NCI-H446 treated with DMSO at 0.1 percent for 48 hours (cell line): ENCODE measurements around the gene IGFN1.
"Not testable (repeated sequence)": the region's sequence is repeated elsewhere in the genome, so short reads cannot be mapped to it uniquely, and the experiment has no call there.

ENCODE experiments used
- DNase-seq: peaks from one replicate; lab custom pipeline; 2025; lab: John Stamatoyannopoulos, UW

Gene IGFN1

DNA sequence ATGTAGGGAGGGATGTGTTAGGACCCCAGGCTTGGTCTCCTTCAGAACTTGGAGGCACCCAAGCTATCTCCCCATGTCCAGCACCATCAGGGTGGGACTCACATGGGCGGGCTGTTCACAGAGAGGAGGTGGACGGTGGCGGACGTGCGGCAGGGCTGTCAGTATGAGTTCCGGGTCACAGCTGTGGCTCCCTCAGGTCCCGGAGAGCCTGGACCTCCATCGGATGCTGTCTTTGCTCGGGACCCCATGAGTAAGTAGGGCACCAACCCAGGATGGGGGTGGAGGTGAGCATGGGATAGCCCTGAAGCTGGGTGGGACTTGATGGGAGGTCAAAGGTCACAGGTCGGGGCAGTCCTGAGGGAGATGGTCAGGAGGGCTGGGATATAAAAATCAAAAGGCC, 27.8 kb downstream of the IGFN1 start:
- no peak for DNase-seq

DNA sequence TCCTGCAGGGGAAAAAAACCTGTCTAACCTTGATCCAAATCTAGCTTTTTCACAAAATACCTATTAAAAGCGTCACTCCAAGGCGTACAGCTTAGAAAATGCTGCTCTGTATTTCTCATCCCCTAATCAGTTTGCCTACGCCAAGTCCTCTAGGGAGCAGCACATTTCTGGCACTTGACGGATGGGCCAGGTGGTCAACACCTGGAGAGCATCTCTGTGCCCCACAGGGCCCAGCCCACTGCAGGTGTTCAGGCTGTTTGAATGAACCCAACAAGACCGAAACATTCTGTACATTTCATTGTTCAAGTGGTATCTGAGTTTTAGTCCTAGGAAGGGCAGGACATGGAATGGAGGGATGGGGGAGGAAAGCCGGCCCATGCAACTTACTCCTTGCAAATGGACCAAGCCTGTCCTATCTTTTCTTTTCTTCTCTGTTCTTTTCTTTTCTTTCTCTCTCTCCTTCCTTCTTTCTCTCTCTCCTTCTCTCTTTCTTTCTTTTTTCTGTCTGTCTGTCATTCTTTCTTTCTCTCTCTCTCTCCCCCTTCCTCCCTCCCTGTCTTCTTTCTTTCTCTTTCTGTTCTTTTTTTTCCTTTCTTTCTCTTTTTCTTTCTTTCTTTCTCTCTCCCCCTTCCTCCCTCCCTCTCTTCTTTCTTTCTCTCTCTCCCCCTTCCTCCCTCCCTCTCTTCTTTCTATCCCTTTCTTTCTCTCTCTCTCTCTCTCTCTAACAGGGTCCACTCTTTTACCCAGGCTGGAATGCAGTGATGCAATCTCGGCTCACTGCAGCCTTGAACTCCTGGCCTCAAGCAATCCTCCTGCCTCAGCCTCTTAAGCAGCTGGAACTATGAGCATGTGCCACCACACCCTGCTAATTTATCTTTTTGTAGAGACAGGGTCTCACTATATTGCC, 29.1 kb downstream of the IGFN1 start:
- DNase-seq, result no peak

DNA sequence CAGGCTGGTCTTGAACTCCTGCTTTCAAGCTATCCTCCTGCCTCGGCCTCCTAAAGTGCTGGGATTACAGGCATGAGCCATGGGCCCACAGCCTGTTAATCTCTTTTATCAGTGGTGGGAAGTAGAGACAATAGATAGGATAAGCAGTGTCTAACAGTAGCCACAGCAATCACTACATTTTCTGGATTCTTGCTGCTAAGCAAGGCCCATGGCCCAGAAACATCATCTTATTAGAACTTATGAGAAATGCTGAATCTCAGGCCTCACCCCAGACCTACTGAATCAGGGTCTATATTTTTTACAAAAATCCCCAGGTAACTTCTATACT, 29.7 kb downstream of the IGFN1 start:
- no peak for DNase-seq

DNA sequence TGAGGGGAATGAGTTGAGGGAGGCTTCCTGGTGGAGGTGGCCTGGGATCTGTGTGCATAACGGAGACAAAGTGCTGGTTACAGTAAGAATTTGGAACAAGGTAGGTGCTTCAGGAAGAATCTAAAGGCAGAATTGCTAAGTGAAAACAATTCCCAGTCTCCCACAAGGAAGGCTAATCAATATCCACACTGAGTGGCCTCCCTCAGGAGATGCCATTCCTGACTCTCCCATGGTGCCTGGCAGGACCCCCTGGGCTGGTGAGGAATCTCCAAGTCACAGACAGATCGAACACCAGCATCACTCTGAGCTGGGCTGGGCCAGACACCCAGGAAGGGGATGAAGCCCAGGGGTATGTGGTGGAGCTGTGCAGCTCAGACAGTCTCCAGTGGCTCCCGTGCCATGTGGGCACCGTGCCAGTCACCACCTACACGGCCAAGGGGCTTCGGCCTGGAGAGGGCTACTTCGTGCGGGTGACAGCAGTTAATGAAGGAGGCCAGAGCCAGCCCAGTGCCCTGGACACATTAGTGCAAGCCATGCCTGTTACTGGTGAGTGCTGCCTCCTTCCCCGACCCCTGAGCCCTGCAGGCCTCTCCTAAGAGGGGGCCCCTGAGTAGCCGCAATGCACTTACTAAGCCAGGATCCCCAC, 30.7 kb downstream of the IGFN1 start:
- DNase-seq, result no peak

DNA sequence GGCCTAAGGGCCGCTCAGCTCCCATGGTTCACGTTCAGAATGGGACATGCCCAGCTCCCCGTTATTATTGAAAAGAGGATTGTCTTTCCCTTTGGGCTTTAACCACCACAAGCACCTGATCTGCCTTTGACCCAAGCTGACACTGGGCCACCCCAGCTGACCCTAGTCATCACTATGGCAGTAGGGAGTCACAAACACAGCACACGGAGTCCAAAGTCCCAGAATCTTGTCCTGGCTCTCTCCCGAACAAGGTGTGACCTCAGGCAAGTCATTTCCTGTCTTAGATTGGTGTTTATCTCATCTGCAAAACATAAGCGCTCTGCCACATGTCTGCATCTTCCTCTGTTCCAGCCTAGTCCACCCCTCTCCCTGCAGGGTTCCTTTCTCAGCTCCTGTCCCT, 31.5 kb downstream of the IGFN1 start:
- no peak for DNase-seq

DNA sequence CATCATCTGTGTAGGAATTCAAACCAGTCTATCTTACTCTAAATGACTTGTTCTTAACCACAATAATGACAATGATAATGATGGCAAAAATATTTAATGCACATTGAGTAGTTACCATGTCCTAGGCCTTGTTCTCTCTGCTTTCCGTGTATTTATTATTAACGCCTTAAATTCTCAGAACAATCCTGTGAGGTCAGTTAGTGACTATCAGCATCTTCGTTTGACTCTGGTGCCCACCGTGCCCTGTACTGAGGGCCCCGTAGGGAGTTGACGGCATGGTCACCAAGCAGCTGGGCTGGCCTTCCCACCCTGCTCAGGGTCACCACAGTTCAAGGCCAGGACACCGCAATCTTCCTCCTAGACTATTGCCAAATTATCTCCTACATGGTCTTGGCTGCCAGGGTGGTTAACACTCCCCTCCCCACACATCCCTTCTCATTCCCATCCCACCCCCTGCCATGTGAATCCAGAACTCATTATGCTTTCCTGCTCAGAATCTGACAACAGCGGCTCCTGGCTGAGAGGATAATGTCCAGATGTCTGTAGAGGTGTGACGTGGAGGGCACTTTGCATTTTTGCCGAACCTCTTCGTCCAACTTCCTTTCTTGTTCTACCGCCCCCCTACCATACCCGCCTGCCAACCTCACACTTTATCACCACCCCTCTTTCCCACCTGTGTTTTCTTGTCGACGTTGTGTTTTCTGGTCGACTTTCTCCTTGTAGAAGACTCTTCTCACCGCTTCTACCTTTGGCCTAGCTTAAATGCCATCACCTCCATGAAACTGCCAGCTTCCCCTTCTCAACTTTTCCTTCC, 33.4 kb downstream of the IGFN1 start:
- DNase-seq, result no peak

DNA sequence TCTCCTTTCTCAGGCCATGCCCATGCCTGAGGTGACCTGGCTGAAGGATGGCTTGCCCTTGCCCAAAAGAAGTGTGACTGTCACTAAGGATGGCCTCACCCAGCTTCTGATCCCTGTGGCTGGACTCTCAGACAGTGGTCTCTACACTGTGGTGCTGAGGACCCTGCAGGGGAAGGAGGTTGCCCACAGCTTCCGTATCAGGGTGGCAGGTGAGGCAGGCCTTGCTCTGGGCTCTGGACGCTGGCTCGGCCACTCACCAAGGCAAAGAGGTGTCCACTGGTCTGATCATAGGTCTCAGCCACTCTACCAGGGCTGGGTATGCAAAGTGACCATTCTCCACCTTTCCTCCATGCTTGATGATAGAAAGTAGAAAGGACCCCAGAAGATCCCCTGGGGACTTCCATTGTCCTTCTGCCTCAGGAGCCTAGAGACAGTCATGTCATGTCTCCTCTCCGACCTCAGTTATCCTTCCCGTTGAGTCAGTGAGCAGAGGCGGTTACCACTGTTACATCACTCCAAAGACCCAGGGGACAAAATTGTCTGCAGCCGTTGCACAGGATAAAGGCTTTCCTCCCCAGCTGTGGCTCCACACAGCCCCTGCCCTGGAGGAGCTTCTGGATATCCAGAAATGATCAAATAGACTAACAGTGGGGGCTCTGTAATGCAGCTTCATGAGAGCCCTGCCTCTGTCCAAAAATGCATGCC, 34.2 kb downstream of the IGFN1 start:
- DNase-seq, result no peak

DNA sequence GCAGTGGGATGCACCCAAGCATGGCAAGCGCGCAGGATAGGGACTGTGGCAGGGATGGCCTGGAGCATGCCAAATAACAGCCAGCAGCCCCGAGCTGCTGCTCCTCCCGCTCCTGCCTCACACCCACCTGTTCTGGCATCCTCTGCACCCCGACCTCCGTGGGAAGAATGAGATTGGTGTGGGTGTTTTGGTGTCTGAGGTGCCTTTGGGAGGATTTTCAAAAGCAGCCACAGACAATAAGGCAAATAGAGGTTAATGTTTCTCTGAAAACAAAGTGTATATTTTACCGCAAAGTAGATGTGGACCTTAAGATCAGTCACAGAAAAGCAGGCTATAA, 35.5 kb downstream of the IGFN1 start:
- no peak for DNase-seq

DNA sequence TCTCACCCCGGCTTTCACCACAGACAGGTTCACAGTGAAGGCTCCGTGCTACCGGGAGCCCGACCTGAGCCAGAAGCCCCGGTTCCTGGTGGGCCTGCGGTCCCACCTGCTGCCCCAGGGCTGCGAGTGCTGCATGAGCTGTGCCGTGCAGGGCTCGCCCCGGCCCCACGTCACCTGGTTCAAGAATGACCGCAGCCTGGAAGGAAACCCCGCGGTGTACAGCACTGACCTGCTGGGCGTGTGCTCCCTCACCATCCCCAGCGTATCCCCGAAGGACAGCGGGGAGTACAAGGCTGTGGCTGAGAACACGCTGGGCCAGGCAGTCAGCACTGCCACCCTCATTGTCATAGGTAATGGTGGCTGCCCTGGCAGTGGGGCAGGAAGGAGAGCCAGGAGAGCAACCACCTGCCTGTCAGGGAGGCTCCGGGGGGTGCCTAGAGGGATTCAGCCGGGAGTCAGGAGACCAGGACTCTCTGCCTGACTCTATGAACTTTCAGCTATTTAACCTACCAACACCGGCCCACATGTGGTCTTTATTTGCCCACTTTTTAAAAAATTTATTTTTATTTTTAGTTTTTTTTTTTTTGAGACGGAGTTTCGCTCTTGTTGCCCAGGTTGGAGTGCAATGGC, 36.4 kb downstream of the IGFN1 start:
- no peak for DNase-seq

DNA sequence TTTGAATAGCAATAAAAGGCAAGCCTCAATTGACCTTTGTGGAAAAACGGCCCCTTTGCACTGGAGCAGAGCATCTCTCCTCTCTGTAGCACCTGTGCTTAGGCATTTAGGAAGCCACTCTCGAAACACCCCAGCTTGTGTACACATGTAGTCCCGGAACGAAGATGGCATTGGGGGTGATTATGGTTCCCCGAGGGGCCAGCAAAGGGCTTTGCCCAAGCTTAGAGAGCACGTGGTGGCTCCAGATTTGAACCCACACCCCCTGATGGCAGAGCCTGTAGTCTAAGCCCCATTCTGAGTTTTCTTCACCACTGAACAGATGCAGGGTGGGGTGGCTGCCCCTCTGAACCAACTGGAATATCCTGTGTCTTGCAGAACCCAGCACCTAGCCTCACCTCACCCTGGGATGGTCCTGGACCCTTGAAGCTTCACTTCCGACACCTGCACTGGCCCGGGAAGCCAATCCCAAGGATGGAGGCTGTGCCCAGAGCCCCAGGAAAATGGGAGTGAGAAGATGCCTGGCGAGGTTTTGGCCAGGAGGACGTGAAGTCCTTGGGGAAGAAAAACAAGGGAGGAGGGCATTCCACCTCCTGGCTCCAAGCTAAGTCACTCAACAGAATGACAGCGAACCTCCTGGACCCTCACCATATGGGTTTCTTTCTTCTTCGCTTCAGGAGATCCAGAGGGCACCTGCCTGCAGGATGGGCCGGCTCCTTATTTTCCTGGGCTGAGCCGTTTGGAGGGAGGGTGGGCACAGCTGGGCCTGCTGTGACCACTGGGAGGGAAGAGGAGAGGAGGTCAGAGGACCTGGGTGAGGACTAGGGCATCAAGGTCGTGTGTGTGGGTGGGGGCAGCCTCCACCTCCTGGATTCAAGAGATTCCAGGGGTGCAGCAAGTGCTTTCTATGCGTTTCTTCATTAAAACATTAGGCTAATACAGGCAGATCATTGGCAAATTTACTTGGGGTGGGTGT, 37.7 kb downstream of the IGFN1 start:
- no peak for DNase-seq

DNA sequence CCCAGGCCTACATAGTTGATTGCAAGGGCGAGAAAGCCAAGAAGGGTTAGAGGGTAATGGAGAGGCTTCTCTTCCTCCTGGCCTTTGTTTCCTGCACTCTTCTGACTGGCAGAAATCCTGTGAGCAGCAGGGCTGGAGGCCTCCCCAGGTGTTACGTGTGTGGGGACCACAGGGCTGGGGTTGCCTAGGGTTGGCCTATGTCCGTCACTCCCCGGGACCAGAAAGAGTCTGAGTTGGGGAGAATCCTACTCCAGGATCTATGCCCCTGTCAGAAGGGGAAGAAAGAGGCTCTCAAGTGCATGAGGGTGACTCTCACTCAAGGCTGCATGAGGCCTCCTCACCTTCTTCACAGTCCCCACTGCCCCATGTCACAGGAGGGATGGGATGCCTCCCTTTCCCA, 38.5 kb downstream of the IGFN1 start:
- no peak for DNase-seq

DNA sequence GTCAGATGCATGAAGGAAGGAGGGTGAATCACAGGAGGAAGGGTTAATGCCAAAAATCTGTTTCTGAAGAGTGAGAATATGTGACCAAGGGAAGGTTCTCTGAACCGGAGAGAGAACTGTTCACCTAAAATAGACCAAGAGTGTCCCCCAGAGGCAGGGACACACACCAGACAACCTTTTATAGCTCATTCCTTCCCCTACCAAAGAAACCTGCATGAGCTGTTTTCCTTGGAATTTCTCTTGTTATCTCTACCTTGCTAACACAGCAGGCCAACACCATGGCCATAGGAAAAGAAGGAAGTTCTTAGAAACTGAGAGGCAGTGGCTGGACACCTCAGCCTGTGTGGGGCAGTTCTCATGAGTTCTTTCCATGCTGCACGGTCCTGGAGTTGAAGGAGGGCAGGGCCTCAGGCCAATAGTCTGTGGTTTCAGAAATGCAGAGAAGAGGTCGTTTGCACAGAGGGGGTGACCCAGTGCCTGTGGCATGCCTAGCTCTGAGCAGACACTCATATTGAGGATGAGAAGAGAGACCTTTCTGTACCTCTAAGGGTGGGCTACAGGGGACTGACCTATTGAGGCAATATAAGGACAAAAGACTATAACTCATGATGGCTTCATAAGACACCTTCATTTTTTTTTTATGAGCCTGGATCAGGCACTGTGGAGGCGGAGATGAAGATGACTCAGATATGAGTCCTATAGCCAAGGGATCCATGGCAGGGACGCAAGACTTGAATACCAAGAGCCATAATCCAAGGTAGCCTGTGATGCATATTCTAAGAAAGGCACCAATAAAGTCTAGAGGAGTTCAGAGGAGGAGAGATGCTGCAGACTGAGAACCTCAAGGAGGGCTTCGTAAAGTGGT, 39.4 kb downstream of the IGFN1 start:
- DNase-seq, result no peak

DNA sequence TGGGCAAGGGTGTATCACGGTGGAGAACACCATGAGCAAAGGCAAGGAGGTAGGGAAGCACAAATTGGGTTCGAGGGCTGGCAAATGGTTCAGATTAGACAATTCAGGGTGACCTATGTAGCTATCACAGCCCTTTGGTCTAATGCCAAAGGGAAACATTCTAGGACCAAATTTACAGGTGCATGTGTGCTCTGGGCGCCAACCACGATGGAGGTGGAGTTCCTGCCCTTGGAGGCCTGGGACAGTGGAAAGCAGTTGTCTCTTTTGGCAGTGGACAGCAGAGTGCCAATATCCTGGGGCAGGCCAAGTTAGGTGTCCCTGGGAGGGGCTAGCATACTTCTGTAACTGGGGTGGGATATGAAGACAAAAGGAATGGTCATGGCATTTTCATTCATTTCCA, 40.1 kb downstream of the IGFN1 start:
- no peak for DNase-seq

DNA sequence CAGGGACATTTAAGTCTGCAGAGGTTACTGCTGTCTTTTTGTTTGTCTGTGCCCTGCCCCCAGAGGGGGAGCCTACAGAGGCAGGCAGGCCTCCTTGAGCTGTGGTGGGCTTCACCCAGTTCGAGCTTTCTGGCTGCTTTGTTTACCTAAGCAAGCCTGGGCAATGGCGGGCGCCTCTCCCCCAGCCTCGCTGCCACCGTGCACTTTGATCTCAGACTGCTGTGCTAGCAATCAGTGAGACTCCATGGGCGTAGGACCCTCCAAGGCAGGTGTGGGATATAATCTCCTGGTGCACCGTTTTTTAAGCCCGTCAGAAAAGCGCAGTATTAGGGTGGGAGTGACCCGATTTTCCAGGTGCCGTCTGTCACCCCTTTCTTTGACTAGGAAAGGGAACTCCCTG, 49.0 kb downstream of the IGFN1 start:
- not testable (repeated sequence) for DNase-seq

DNA sequence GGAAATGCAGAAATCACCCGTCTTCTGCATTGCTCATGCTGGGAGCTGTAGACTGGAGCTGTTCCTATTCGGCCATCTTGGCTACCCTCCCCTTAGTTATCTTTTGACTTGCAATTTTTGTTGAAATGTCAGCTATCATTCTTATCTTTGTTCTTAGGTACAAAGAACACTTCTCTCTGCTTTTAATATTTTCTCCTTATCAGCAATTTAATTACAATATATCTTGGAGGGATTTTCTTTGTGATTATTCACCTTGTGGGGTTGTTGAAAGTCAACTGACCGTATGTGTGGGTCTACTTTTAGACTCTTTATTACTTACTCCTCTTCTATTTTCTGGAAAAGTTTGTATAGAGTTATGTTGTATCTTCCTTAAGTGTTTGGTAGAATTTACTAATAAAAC, 49.5 kb downstream of the IGFN1 start:
- no peak for DNase-seq

DNA sequence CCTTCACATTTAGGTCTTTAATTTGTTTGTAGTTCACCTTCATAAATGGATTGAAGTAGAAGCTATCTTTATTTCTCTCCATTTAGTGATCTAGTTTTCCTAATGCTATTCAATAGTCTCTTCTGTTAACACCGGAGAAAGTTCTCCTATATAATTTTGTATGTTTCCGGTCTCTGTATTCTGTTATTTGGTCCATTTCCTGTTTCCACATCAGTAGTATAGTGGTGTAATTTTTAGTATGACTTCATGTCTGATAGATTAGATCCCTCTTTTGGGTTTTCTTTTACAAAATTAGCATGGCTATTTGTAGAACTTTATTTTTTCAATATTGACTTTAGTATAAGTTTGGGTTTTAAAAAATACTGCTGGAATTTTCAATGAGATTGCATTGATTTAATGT, 51.1 kb downstream of the IGFN1 start:
- no peak for DNase-seq

DNA sequence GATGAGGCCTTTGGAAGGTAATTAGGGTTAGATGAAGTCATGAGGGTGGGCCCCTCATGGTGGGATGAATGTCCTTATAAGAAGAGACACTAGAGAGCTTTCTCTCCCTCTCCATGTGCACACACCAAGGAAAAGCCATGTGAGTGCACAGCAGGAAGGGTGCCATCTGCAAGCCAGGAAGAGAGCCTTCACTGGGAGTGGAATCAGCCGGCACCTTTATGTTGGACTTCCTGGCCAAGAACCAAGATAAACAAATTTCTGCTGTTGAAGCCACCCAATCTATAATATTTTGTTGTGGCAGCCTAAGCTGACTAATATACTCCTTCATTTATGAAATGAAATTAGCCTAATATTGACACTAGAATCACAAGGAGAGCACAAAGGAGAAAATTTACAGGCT, 54.5 kb downstream of the IGFN1 start:
- peak; percentile 23 for DNase-seq

DNA sequence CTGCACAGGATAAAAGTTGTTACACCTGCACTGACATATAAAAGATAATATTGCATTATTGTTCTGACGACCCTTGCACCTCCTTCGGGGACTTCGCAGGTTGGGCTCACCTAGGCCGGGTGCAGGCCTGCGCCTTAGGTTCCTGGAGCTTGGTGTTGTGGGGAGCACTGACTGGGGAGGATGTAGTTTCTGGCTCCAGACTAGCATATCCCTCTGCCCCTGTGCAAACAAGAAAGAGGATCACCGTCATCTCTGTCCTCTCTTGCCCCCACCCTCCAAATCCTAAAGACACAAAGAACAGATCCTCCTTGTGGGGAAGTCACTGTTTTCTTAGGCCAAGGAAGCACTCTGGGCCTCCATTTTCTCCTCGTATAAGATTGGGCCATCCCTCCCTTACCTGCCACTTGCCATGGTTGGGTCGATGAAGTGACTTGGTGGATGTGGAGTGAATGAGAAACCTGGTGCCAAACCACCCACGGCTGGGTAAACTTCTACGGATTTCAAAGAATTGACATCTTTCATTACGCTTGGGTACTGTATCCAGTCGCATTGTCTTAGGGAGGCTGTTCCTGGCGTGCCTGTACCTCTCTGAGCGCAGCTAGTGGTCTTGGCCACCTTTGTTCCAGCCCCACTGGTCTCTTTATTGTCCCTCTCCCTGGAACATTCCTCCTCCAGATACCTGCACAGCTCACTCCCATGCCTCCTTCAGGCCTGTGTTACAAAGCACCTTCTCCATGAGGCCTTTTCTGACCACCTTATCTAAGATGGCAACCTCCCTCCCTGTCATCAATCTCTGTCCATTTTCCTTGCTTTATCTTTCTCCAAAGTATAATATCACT, 58.3 kb downstream of the IGFN1 start:
- DNase-seq, result no peak
